CD4-positive, alpha-beta T cell (primary cell): ENCODE data around the gene BHLHE41. TPM values are rescaled to one million over a fixed set of nuclear protein-coding genes. Genes with fewer than 3 reads are reported as not detected.
A peak's percentile ranks its signal among the peaks of the same experiment; 100 is the strongest.

ENCODE experiments used
- ATAC-seq: fragments of 200-7000 bp; cut with Tn5 transposase; one replicate; pipeline ENCODE4 v1.10.0; 2022; ENCODE audit warnings: mild to moderate bottlenecking; ENCODE audit not compliant: poor library complexity
- CTCF ChIA-PET: fragments of 350-600 bp; sonication (Branson Sonifier 250); formaldehyde crosslinking; loops from one replicate; lab custom pipeline; 2021; ENCODE audit warnings: antibody characterized with exemption, inconsistent platforms; lab: Charles Lee
- POLR2A ChIA-PET: fragments of 350-600 bp; sonication (Branson Sonifier 250); formaldehyde crosslinking; loops from one replicate; lab custom pipeline; 2021; ENCODE audit warnings: antibody characterized with exemption, inconsistent platforms; lab: Charles Lee
- DNase-seq, 14 experiments: peaks; one replicate each; pipeline ENCODE4 v3.0.0-alpha.2; 2013 to 2020; ENCODE audit warnings: mixed read lengths in 2 of 14
- H3K27ac ChIP-seq, 2 donors: one replicate each; pipeline versions ENCODE4 v1.5.1 to v1.7.0; 2013; ENCODE audit warnings: low read length in 2 of 2, low read depth in 1 of 2, mild to moderate bottlenecking in 1 of 2
- H3K27me3 ChIP-seq, 2 experiments: 1 replicate in 1 of 2; 2 replicates in 1 of 2; pipeline versions ENCODE4 v1.6.1 to v1.7.0; 2013; ENCODE audit warnings: low read length in 2 of 2, control low read depth in 1 of 2, mild to moderate bottlenecking in 1 of 2, moderate library complexity in 1 of 2; ENCODE audit not compliant: insufficient read depth in 2 of 2, control insufficient read depth in 1 of 2
- H3K36me3 ChIP-seq: one replicate; pipeline ENCODE4 v1.6.1; 2013; ENCODE audit warnings: low read length, control low read depth; ENCODE audit not compliant: insufficient read depth
- H3K4me1 ChIP-seq: one replicate; pipeline ENCODE4 v1.6.1; 2013; ENCODE audit warnings: low read length, control low read depth; ENCODE audit not compliant: insufficient read depth
- H3K4me3 ChIP-seq: one replicate; pipeline ENCODE4 v1.5.1; 2013; ENCODE audit warnings: mild to moderate bottlenecking, low read length, moderate library complexity
- H3K9me3 ChIP-seq, 2 experiments: 1 replicate in 1 of 2; 2 replicates in 1 of 2; pipeline versions ENCODE4 v1.6.1 to v1.7.0; 2013; ENCODE audit warnings: low read length in 2 of 2, mild to moderate bottlenecking in 2 of 2, control low read depth in 1 of 2, moderate library complexity in 1 of 2; ENCODE audit not compliant: control insufficient read depth in 1 of 2, insufficient read depth in 1 of 2
- H3K27ac Mint-ChIP-seq: one replicate; pipeline ENCODE4 v1.8.0; 2020; ENCODE audit warnings: mixed read lengths
- H3K27me3 Mint-ChIP-seq: one replicate; pipeline ENCODE4 v1.8.0; 2021; ENCODE audit warnings: mixed read lengths
- H3K36me3 Mint-ChIP-seq: one replicate; pipeline ENCODE4 v1.8.0; 2021; ENCODE audit warnings: low read depth, mixed read lengths
- H3K4me1 Mint-ChIP-seq: one replicate; pipeline ENCODE4 v1.8.0; 2021; ENCODE audit warnings: low read depth, mixed read lengths
- H3K4me3 Mint-ChIP-seq: one replicate; pipeline ENCODE4 v1.8.0; 2020; ENCODE audit warnings: mild to moderate bottlenecking, mixed read lengths
- H3K9me3 Mint-ChIP-seq: one replicate; pipeline ENCODE4 v1.8.0; 2020; ENCODE audit warnings: mixed read lengths
- intact Hi-C, 2 experiments: fragments of 100-400 bp; cut with DNase I in 1 of 2; cut with micrococcal nuclease in 1 of 2; formaldehyde crosslinking; loops; one replicate each; pipeline versions ENCODE4 v1.15.1 to v1.9.0; 2023 to 2025; cut with DNase I, micrococcal nuclease
- total RNA-seq, 174 experiments: library from RNA in 2 of 174; stranded (reverse) in 2 of 174; gene quantifications; one replicate each; pipeline ENCODE4 v1.2.3 and lab custom pipeline; 2021 to 2026
- TF ChIP-seq, protein P1 (sequence below): fragments of 200-600 bp; IDR thresholded peaks from one replicate; pipeline ENCODE4 v1.8.0; 2022; ENCODE audit warnings: antibody characterized with exemption, mild to moderate bottlenecking

BHLHE41 gene
- total RNA-seq, 2 experiments from 2014 or later = not detected

GRCh38 chr12:26120561-26121274 lies 4.1 kb downstream of the BHLHE41 start:
- H3K36me3 ChIP-seq = no peaks in the 10 kb centered on the region
- peak overlapping the region; percentile 80 for H3K4me3 Mint-ChIP-seq
- H3K9me3 Mint-ChIP-seq = no peaks in the 10 kb centered on the region
- peaks cover 33% of the 10 kb centered on the region for H3K4me1 ChIP-seq
- ATAC-seq (no peak), DNase-seq (no peak)
- intact Hi-C loops = loop anchor here in 1 of 2 experiments (10.0 kb wide), 1 partner anchor 1184 kb away; no protein-coding TSS in a partner anchor
- H3K27me3 ChIP-seq = peaks cover 42 to 70% of the 10 kb centered on the region in 2 experiments
- no peaks in the 10 kb centered on the region for H3K36me3 Mint-ChIP-seq
- peaks cover 34% of the 10 kb centered on the region for H3K4me1 Mint-ChIP-seq
- H3K27me3 Mint-ChIP-seq = peaks cover 79% of the 10 kb centered on the region
- ChIA-PET POLR2A (interaction anchor here (0.8 kb wide), 1 partner anchor 712 kb away, joined by 3 read pairs; the partner anchor contains the start of gene ITPR2), CTCF (interaction anchor here (2.6 kb wide), 1 partner anchor 23 kb away, joined by 8 read pairs; no protein-coding TSS in a partner anchor)
- no peak overlapping the region for H3K4me3 ChIP-seq
- TF ChIP-seq, protein P1, sequence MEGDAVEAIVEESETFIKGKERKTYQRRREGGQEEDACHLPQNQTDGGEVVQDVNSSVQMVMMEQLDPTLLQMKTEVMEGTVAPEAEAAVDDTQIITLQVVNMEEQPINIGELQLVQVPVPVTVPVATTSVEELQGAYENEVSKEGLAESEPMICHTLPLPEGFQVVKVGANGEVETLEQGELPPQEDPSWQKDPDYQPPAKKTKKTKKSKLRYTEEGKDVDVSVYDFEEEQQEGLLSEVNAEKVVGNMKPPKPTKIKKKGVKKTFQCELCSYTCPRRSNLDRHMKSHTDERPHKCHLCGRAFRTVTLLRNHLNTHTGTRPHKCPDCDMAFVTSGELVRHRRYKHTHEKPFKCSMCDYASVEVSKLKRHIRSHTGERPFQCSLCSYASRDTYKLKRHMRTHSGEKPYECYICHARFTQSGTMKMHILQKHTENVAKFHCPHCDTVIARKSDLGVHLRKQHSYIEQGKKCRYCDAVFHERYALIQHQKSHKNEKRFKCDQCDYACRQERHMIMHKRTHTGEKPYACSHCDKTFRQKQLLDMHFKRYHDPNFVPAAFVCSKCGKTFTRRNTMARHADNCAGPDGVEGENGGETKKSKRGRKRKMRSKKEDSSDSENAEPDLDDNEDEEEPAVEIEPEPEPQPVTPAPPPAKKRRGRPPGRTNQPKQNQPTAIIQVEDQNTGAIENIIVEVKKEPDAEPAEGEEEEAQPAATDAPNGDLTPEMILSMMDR = no peak
- H3K9me3 ChIP-seq = peaks cover 0 to 8% of the 10 kb centered on the region in 2 experiments
- H3K27ac Mint-ChIP-seq = no peak overlapping the region
- no peak overlapping the region for H3K27ac ChIP-seq

DNA sequence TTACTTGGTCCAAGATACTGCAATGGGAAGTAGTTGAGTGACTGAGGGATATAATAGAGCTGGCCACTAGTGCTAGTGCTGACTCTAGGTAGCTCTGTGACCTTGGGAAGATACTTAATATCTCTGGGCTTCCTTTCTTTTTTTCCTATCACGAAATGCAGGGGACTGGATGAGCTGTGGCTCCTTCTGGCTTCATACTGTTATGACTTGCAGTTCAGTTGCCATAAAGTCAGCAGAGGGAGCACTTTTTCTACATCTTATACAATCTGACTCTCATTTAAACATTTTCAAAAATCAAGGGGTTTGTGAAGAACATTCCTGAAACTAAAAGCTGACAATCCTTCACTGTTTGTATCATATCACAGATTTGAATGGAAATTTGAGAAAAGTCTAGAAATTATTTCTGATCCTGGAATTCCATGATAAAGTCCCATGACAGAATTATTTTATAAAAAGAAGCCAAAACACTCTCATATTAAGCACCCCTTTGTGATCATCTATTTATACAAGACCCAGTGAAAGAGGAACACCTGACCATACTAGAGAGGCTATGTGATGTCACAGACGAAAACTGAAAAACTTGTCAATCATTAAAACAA lies 5.3 kb downstream of the BHLHE41 start:
- peaks cover 24% of the 10 kb centered on the region for H3K4me1 Mint-ChIP-seq
- DNase-seq (peak in 2 of 14 experiments; percentile 30 to 44), ATAC-seq (no peak)
- no peaks in the 10 kb centered on the region for H3K36me3 Mint-ChIP-seq
- H3K36me3 ChIP-seq = no peaks in the 10 kb centered on the region
- TF ChIP-seq, protein P1 = peak; percentile 48
- ChIA-PET CTCF (interaction anchor here (2.6 kb wide), 1 partner anchor 22 kb away, joined by 8 read pairs; no protein-coding TSS in a partner anchor), POLR2A (no interaction called here)
- H3K27me3 ChIP-seq = peaks cover 32 to 60% of the 10 kb centered on the region in 2 experiments
- no peak overlapping the region for H3K4me3 Mint-ChIP-seq
- no peak overlapping the region for H3K27ac ChIP-seq
- H3K27ac Mint-ChIP-seq = no peak overlapping the region
- H3K4me1 ChIP-seq = peaks cover 26% of the 10 kb centered on the region
- H3K9me3 Mint-ChIP-seq = no peaks in the 10 kb centered on the region
- peaks cover 0 to 11% of the 10 kb centered on the region in 2 experiments for H3K9me3 ChIP-seq
- intact Hi-C loops = loop anchor here (1.0 to 10.0 kb wide), 4 partner anchors 582 to 1405 kb away; partner anchors contain the start of genes ITPR2 (in 1 of the 2) and PPFIBP1 (in 1 of the 2)
- no peak overlapping the region for H3K4me3 ChIP-seq
- H3K27me3 Mint-ChIP-seq = peaks cover 66% of the 10 kb centered on the region

DNA sequence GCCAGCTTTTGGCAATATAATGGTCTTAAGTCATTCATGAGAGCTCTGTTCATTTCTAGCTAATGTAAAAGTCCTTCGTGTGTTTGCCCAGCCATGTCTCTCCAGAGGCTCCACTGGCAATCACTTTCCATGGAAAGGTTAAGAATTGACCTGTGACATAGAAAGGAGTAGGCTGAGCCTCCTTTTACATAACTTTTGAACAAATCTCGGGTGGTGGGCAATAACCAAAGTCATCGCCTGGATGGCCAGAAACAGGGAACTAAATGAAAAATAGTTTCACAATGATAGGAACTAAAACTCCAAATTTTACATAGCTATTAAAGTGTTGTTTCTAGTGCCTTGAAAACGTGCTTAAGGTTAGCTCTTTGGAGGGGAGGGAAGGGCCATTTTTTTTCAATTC lies 6.5 kb downstream of the BHLHE41 start:
- H3K4me3 ChIP-seq = no peak overlapping the region
- Mint-ChIP-seq H3K36me3 (no peaks in the 10 kb centered on the region), H3K27me3 (peaks cover 55% of the 10 kb centered on the region), H3K4me3 (no peak overlapping the region), H3K4me1 (peaks cover 17% of the 10 kb centered on the region), H3K9me3 (no peaks in the 10 kb centered on the region), H3K27ac (no peak overlapping the region)
- POLR2A ChIA-PET = no interaction called here
- H3K27me3 ChIP-seq = peaks cover 22 to 50% of the 10 kb centered on the region in 2 experiments
- CTCF ChIA-PET = no interaction called here
- ATAC-seq = no peak
- no peaks in the 10 kb centered on the region for H3K36me3 ChIP-seq
- intact Hi-C loops = loop anchor here in 1 of 2 experiments (10.0 kb wide), 3 partner anchors 716 to 1406 kb away; partner anchors contain the start of genes ITPR2 and PPFIBP1
- no peak for DNase-seq
- H3K9me3 ChIP-seq = peaks cover 0 to 9% of the 10 kb centered on the region in 2 experiments
- H3K4me1 ChIP-seq = peaks cover 25% of the 10 kb centered on the region
- H3K27ac ChIP-seq = no peak overlapping the region
- TF ChIP-seq, protein P1 = no peak
